MCF 10A (cell line): ENCODE measurements around the gene BPIFA2. TPM values are rescaled to one million over a fixed set of nuclear protein-coding genes. Genes with fewer than 3 reads are reported as not detected.

Source experiments
- BruUV-seq: library from RNA; stranded (reverse); fragments of 400-500 nt; replicated peaks from 2 replicates; lab custom pipeline; 2021; lab: Mats Ljungman, UMichigan
- CTCF ChIA-PET: fragments of 300-600 bp; sonication (Branson Sonifier 250); formaldehyde crosslinking; extraction: SDS; loops from one replicate; lab custom pipeline; 2021; ENCODE audit warnings: antibody characterized with exemption, inconsistent platforms; lab: Yijun Ruan, JAX
- POLR2A ChIA-PET: fragments of 300-600, 350-650 bp; sonication (Branson Sonifier 250); formaldehyde crosslinking; extraction: SDS; loops from one replicate; lab custom pipeline; 2020; ENCODE audit warnings: antibody characterized with exemption, inconsistent platforms; lab: Yijun Ruan, JAX
- DNase-seq: peaks from one replicate; pipeline ENCODE4 v3.0.0-alpha.2; 2018; ENCODE audit not compliant: unreplicated experiment
- H3K27ac Mint-ChIP-seq: one replicate; pipeline ENCODE4 v1.8.0; 2022; ENCODE audit warnings: mild to moderate bottlenecking, low read depth, mixed read lengths; ENCODE audit not compliant: unreplicated experiment
- H3K27me3 Mint-ChIP-seq: one replicate; pipeline ENCODE4 v1.8.0; 2022; ENCODE audit warnings: mixed read lengths; ENCODE audit not compliant: insufficient read depth, unreplicated experiment
- H3K36me3 Mint-ChIP-seq: one replicate; pipeline ENCODE4 v1.8.0; 2022; ENCODE audit warnings: mild to moderate bottlenecking, moderate library complexity, mixed read lengths; ENCODE audit not compliant: insufficient read depth, unreplicated experiment
- H3K4me1 Mint-ChIP-seq: one replicate; pipeline ENCODE4 v1.8.0; 2022; ENCODE audit warnings: mixed read lengths; ENCODE audit not compliant: insufficient read depth, unreplicated experiment
- H3K4me3 Mint-ChIP-seq: one replicate; pipeline ENCODE4 v1.8.0; 2022; ENCODE audit warnings: mild to moderate bottlenecking, moderate library complexity, mixed read lengths; ENCODE audit not compliant: unreplicated experiment
- H3K9me3 Mint-ChIP-seq: one replicate; pipeline ENCODE4 v1.8.0; 2022; ENCODE audit warnings: mixed read lengths; ENCODE audit not compliant: unreplicated experiment
- intact Hi-C: fragments of 100-400 bp; cut with micrococcal nuclease; formaldehyde crosslinking; loops from 2 replicates; pipeline ENCODE4 v1.14.1; 2022
- total RNA-seq: library from RNA; stranded (reverse); gene quantifications from 2 replicates; pipeline ENCODE4 v1.2.3, GENCODE V29; 2022
- TF ChIP-seq, protein P1 (sequence below): fragments of 200-600 bp; IDR thresholded peaks from one replicate; pipeline ENCODE4 v1.8.0; 2022; ENCODE audit warnings: antibody characterized with exemption, mild to moderate bottlenecking; ENCODE audit not compliant: unreplicated experiment

The BPIFA2 gene
- total RNA-seq, 1 experiment from 2014 or later: not detected

DNA sequence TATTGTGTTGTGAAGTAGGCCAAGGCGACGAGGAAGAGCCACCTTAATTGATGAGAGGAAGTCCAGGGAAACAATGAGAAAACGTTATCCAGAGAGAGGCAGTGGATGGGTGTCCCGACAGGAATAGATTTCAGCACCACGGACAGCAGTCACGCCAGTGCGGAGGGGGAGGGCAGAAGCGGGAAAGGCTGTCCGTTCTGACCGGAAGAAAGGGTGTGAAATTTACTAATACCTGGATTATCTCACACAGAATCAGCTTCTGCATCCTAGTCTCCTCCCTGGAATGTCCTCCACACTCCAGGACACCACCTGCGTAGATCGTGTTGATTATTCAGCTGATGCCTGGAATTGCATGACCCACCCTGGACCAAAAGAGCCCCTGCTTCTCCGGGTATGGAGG lies 41.8 kb downstream of the BPIFA2 start:
- BruUV-seq: no TSS peak
- Mint-ChIP-seq H3K9me3 (no peaks in the 10 kb centered on the region), H3K27ac (no peak overlapping the region), H3K4me3 (no peak overlapping the region), H3K27me3 (peaks cover 65% of the 10 kb centered on the region), H3K36me3 (no peaks in the 10 kb centered on the region), H3K4me1 (no peaks in the 10 kb centered on the region)
- TF ChIP-seq, protein P1, sequence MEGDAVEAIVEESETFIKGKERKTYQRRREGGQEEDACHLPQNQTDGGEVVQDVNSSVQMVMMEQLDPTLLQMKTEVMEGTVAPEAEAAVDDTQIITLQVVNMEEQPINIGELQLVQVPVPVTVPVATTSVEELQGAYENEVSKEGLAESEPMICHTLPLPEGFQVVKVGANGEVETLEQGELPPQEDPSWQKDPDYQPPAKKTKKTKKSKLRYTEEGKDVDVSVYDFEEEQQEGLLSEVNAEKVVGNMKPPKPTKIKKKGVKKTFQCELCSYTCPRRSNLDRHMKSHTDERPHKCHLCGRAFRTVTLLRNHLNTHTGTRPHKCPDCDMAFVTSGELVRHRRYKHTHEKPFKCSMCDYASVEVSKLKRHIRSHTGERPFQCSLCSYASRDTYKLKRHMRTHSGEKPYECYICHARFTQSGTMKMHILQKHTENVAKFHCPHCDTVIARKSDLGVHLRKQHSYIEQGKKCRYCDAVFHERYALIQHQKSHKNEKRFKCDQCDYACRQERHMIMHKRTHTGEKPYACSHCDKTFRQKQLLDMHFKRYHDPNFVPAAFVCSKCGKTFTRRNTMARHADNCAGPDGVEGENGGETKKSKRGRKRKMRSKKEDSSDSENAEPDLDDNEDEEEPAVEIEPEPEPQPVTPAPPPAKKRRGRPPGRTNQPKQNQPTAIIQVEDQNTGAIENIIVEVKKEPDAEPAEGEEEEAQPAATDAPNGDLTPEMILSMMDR: no peak
- POLR2A ChIA-PET: interaction anchor here (0.8 to 1.2 kb wide), 3 partner anchors 11 to 42 kb away, joined by 3 to 4 read pairs (median 3); no protein-coding TSS in a partner anchor
- intact Hi-C loops: loop anchor here (2.0 to 5.0 kb wide), 2 partner anchors 113 to 417 kb away; no protein-coding TSS in a partner anchor
- peak; percentile 80 for DNase-seq
- CTCF ChIA-PET: interaction anchor here (0.5 to 1.7 kb wide), 4 partner anchors 8 to 416 kb away, joined by 3 to 7 read pairs (median 4); no protein-coding TSS in a partner anchor

DNA sequence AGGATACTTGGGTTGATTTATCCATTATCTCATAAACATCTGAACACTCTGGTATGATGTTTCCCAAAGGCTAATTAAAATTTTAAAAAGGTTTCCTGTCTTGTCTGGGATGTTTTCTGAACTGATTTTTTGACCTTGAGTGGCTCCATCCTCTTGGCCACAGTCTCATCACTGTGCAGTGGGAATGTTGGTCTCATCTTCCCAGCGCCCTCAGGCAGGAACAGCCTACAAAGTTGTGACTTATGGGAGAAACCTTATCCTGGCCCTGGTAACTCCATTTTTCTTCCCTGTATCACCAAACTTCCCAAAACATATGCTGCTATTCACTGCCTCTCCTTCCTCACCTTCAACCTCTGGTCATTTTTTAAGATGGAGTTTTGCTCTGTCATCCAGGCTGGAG lies 42.4 kb downstream of the BPIFA2 start:
- Mint-ChIP-seq H3K27ac (no peak overlapping the region), H3K4me1 (no peaks in the 10 kb centered on the region), H3K9me3 (no peaks in the 10 kb centered on the region), H3K36me3 (no peaks in the 10 kb centered on the region), H3K27me3 (peaks cover 65% of the 10 kb centered on the region), H3K4me3 (no peak overlapping the region)
- no peak for DNase-seq
- no TSS peak for BruUV-seq
- TF ChIP-seq, protein P1: no peak
- intact Hi-C loops: loop anchor here (2.0 to 5.0 kb wide), 2 partner anchors 114 to 418 kb away; no protein-coding TSS in a partner anchor
- CTCF ChIA-PET: interaction anchor here (0.5 to 1.7 kb wide), 3 partner anchors 24 to 386 kb away, joined by 3 to 7 read pairs (median 4); no protein-coding TSS in a partner anchor
- POLR2A ChIA-PET: interaction anchor here (0.8 to 1.2 kb wide), 2 partner anchors 11 to 43 kb away, joined by 3 read pairs; no protein-coding TSS in a partner anchor

DNA sequence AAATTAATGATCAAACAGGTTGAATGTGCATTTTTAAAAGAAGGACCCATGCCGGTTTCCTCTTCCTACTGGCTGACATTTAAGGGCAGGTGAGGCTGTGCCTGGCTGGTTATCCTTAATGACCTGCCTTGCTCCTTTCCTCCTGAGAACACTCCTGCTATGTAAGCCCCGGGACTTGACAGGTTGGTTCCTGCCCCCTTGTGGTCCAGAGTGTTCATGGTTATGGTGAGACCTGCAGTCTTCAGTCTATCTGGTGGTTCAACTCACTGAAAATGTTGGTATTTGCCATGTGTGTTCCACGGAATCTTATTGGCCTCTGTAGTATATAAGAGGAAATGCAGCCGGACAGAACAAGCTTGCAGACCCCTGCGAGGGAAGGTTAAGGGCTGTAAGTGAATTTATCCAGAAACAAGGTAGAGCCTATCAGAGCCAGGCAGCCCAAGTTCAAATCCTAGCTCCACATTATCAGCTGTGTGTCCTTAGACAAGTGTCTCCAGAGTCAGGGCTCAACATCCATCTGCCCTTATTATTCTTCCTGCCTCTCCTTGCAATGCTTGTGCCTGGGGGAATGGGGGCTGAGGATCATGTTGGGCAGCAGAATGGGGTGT lies 44.0 kb downstream of the BPIFA2 start:
- no peaks in the 10 kb centered on the region for H3K4me1 Mint-ChIP-seq
- no peaks in the 10 kb centered on the region for H3K36me3 Mint-ChIP-seq
- peaks cover 69% of the 10 kb centered on the region for H3K27me3 Mint-ChIP-seq
- CTCF ChIA-PET: interaction anchor here (0.6 to 1.5 kb wide), 11 partner anchors 10 to 530 kb away, joined by 3 to 4 read pairs (median 3); no protein-coding TSS in a partner anchor
- TF ChIP-seq, protein P1: peak; percentile 20
- intact Hi-C loops: loop anchor here (1.0 to 5.0 kb wide), 3 partner anchors 115 to 420 kb away; no protein-coding TSS in a partner anchor
- BruUV-seq: no TSS peak
- POLR2A ChIA-PET: no interaction called here
- peak; percentile 61 for DNase-seq
- no peaks in the 10 kb centered on the region for H3K9me3 Mint-ChIP-seq
- H3K27ac Mint-ChIP-seq: no peak overlapping the region
- no peak overlapping the region for H3K4me3 Mint-ChIP-seq

DNA sequence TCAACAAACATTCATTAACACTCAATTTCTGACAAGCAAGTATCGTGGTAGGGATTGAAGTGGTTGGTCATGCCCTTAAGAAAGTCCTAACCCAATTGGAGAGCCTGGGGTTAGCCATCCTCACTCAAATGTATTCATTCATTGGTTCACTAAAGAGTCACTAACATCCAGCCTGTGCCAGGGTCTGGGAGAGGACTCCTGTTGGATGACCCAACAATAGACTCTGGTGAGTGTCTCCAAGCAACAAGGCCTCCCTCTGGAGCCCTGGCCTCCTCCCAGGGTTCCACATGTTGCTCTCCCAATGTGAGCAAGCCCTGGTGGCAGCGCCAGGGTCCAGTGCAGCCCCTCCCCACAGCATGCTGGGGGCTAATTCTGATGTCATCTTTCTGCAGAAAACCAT lies 49.1 kb downstream of the BPIFA2 start, which contains the start of gene BPIFA3:
BPIFA3 (plus strand) TSS at position 301 of the 400 bp plus-strand sequence. CDS start 185 bp downstream, outside the sequence.
- H3K9me3 Mint-ChIP-seq: no peaks in the 10 kb centered on the region
- intact Hi-C loops: no loop called here
- no peak within 1 kb of the TSS for H3K4me3 Mint-ChIP-seq
- TF ChIP-seq, protein P1: no peak
- H3K36me3 Mint-ChIP-seq: no peaks in the 10 kb centered on the region
- no peak within 1 kb of the TSS for H3K27ac Mint-ChIP-seq
- POLR2A ChIA-PET: no interaction called here
- BruUV-seq: no TSS peak
- no peak for DNase-seq
- H3K27me3 Mint-ChIP-seq: peaks cover 88% of the 10 kb centered on the region
- CTCF ChIA-PET: no interaction called here
- H3K4me1 Mint-ChIP-seq: no peaks in the 10 kb centered on the region
